ENCODE results near the gene CARNS1. TPM values are rescaled to one million over a fixed set of nuclear protein-coding genes. Genes with fewer than 3 reads are reported as not detected.

CARNS1 gene
- total and polyA plus RNA-seq, 9 of the 15 experiments (the other 6 are each of a cell fraction or from before 2014, with no cell fraction given) = 0.01 to 0.18 (median 0.06) TPM; not detected in 3

- TF ChIP-seq MECOM (CRISPR knock-in tag; IDR thresholded peaks at IDR 0.05) (no peak), NFE2 (IDR thresholded peaks at IDR 0.05; ENCODE audit: low read depth) (no peak), SREBF2 (CRISPR knock-in tag; IDR thresholded peaks at IDR 0.05) (no peak), PHF8 (IDR thresholded peaks at IDR 0.05; ENCODE audit: borderline replicate concordance, low read length) (no peak), HNRNPLL (IDR thresholded peaks at IDR 0.05; ENCODE audit: low read depth, low read length, poor library complexity, severe bottlenecking) (no peak), NCOA4 (IDR thresholded peaks at IDR 0.05; ENCODE audit: partially characterized antibody) (no peak), CEBPB (tag; IDR thresholded peaks at IDR 0.05) (no peak), HMBOX1 (IDR thresholded peaks at IDR 0.05) (peak; percentile 65; the same call in 1 of the 2 replicates), STAT5A (IDR thresholded peaks at IDR 0.05; ENCODE audit: borderline replicate concordance, low read length) (no peak; the same call in 1 of the 2 replicates), COPS2 (conservative IDR thresholded peaks at IDR 0.05) (no peak), ZNF197 (CRISPR knock-in tag; IDR thresholded peaks at IDR 0.05; ENCODE audit: low read depth) (no peak), ZBTB7A (IDR thresholded peaks at IDR 0.05; ENCODE audit: borderline replicate concordance, control insufficient read depth, low read depth, low read length) (peak; percentile 73; the same call in 1 of the 2 replicates), RBM17 (IDR thresholded peaks at IDR 0.05; ENCODE audit: borderline replicate concordance, low read depth, low read length) (no peak), NR4A1 (CRISPR knock-in tag; IDR thresholded peaks at IDR 0.05) (no peak), NR4A1 (tag; IDR thresholded peaks at IDR 0.05) (no peak), TSC22D4 (tag; IDR thresholded peaks at IDR 0.05) (no peak), BHLHE40 (IDR thresholded peaks at IDR 0.05; ENCODE audit: low read length) (no peak), ZNF217 (CRISPR knock-in tag; IDR thresholded peaks at IDR 0.05) (no peak), PRDM10 (IDR thresholded peaks at IDR 0.05; ENCODE audit: partially characterized antibody) (no peak)
These were observed 21.1 kb downstream of the CARNS1 start (continued) for GRCh38 chr11:67436459-67437081.

All from K562 (cell line).